BJ (cell line): ENCODE results near the gene SLC22A23. TPM values are rescaled to one million over a fixed set of nuclear protein-coding genes. Genes with fewer than 3 reads are reported as not detected.

Experiments used
- CTCF ChIA-PET: fragments of 350-600 bp; formaldehyde crosslinking; extraction: SDS; loops from one replicate; lab custom pipeline; 2021; ENCODE audit warnings: antibody characterized with exemption, inconsistent platforms; lab: Yijun Ruan, JAX
- POLR2A ChIA-PET: fragments of 300-600 bp; sonication (Branson Sonifier 250); formaldehyde crosslinking; extraction: SDS; loops from one replicate; lab custom pipeline; 2021; ENCODE audit warnings: antibody characterized with exemption; lab: Charles Lee
- DNase-seq: peaks from one replicate; pipeline ENCODE4 v3.0.0-alpha.2; 2011; ENCODE audit warnings: low read depth
- H3K27me3 ChIP-seq: 2 replicates; pipeline ENCODE4 v1.6.0; 2011; ENCODE audit warnings: low read length; ENCODE audit not compliant: control insufficient read depth, insufficient read depth
- H3K36me3 ChIP-seq: 2 replicates; pipeline ENCODE4 v1.5.1; 2011; ENCODE audit warnings: low read length; ENCODE audit not compliant: control insufficient read depth, insufficient read depth
- H3K4me3 ChIP-seq: 2 replicates; pipeline ENCODE4 v1.5.1; 2011; ENCODE audit warnings: low read depth, mild to moderate bottlenecking, control low read depth, low read length
- polyA plus RNA-seq: library from polyadenylated mRNA; depleted of rRNA; stranded (reverse); fragments of >200 nt; gene quantifications from 2 replicates; pipeline ENCODE4 v1.2.3, GENCODE V29; 2011
- TF ChIP-seq, protein P1 (sequence below): IDR thresholded peaks from 2 replicates; pipeline ENCODE4 v1.5.1; 2011; ENCODE audit warnings: low read depth, mild to moderate bottlenecking, control low read depth, inconsistent platforms, low read length, moderate library complexity; ENCODE audit not compliant: insufficient read depth

Gene SLC22A23
- polyA plus RNA-seq, 1 experiment: 0.44 TPM

GRCh38 chr6:3289664-3290055 is 167.2 kb downstream of the SLC22A23 start:
- ChIA-PET POLR2A (no interaction called here), CTCF (interaction anchor here (0.7 to 1.6 kb wide), 2 partner anchors 10 to 443 kb away, joined by 3 to 6 read pairs; no protein-coding TSS in a partner anchor)
- H3K4me3 ChIP-seq: no peak overlapping the region
- no peak for DNase-seq
- H3K36me3 ChIP-seq: no peaks in the 10 kb centered on the region
- peaks cover 6% of the 10 kb centered on the region; the same call in 1 of the 2 replicates for H3K27me3 ChIP-seq
- TF ChIP-seq, protein P1, sequence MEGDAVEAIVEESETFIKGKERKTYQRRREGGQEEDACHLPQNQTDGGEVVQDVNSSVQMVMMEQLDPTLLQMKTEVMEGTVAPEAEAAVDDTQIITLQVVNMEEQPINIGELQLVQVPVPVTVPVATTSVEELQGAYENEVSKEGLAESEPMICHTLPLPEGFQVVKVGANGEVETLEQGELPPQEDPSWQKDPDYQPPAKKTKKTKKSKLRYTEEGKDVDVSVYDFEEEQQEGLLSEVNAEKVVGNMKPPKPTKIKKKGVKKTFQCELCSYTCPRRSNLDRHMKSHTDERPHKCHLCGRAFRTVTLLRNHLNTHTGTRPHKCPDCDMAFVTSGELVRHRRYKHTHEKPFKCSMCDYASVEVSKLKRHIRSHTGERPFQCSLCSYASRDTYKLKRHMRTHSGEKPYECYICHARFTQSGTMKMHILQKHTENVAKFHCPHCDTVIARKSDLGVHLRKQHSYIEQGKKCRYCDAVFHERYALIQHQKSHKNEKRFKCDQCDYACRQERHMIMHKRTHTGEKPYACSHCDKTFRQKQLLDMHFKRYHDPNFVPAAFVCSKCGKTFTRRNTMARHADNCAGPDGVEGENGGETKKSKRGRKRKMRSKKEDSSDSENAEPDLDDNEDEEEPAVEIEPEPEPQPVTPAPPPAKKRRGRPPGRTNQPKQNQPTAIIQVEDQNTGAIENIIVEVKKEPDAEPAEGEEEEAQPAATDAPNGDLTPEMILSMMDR: no peak

- TF ChIP-seq, protein P1: no peak
- DNase-seq: no peak
- CTCF ChIA-PET: interaction anchor here (0.6 to 1.6 kb wide), 2 partner anchors 9 to 31 kb away, joined by 3 to 6 read pairs; no protein-coding TSS in a partner anchor
- Histone ChIP-seq H3K27me3 (peaks cover 6% of the 10 kb centered on the region; the same call in 1 of the 2 replicates), H3K36me3 (no peaks in the 10 kb centered on the region), H3K4me3 (no peak overlapping the region)
- POLR2A ChIA-PET: no interaction called here
Observed at GRCh38 chr6:3288711-3289663, 167.9 kb downstream of the SLC22A23 start.

- Histone ChIP-seq H3K4me3 (no peak overlapping the region), H3K27me3 (peaks cover 3% of the 10 kb centered on the region; the same call in 1 of the 2 replicates), H3K36me3 (no peaks in the 10 kb centered on the region)
- CTCF ChIA-PET: no interaction called here
- no peak for DNase-seq
- POLR2A ChIA-PET: no interaction called here
- TF ChIP-seq, protein P1: no peak
Observed at GRCh38 chr6:3287976-3288707, 168.7 kb downstream of the SLC22A23 start.

DNA sequence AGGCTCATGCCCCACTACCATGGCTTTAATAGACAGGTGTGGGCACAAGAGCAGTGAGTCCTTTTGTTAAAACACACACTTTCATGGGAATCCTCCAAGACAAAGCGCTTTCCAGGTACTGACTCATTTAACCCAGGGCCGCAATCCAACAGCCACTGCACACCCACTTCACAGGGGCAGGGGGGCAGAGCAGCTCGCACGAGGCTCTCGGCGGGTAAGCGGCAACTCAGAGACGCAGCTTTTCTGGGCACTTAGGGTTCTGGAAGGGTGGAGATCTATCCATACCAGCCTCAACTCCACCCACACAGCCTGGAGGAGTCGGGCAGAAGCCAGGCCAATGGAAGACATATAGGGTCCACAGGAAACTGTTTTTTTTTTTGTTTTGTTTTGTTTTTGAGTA is 169.5 kb downstream of the SLC22A23 start:
- peaks cover 3% of the 10 kb centered on the region; the same call in 1 of the 2 replicates for H3K27me3 ChIP-seq
- ChIA-PET POLR2A (no interaction called here), CTCF (no interaction called here)
- no peak for DNase-seq
- H3K36me3 ChIP-seq: no peaks in the 10 kb centered on the region
- TF ChIP-seq, protein P1: no peak
- H3K4me3 ChIP-seq: no peak overlapping the region

DNA sequence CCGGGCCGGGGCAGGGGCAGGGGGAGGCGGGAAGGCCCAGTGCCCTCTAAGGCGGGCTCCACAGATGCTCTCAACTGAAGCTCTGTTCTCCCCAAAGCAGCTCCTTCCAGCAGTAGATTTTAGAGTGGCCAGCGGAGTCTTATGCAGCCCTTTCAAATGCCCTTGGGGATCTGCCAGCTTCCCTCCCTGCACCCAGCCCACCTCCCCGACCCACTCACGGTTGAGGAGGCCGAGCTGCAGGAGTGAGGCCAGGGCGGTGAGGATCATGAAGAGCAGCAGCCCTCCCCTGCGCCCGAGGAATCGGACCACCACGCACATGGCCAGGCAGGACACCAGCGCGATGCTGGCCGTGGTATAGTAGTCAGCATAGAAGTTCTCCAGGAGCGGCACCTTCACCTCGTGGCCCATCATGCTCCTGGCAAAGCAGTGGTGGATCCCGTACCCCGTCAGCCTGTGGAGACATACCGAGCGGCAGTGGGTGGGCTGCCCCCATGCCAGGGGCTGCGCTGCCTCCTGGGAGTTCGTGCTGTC is 170.1 kb downstream of the SLC22A23 start:
- ChIA-PET POLR2A (no interaction called here), CTCF (no interaction called here)
- H3K27me3 ChIP-seq: peaks cover 3% of the 10 kb centered on the region; the same call in 1 of the 2 replicates
- no peak overlapping the region for H3K4me3 ChIP-seq
- H3K36me3 ChIP-seq: no peaks in the 10 kb centered on the region
- DNase-seq: no peak
- TF ChIP-seq, protein P1: no peak
